GM12892 (cell line): ENCODE data around the gene DAB2IP.

Source experiments
- POLR2A ChIP-seq: IDR thresholded peaks from 2 replicates; pipeline ENCODE4 v1.6.1; 2011; ENCODE audit warnings: low read depth, low read length, control low read depth
- POLR2AphosphoS5 ChIP-seq: IDR thresholded peaks from 2 replicates; pipeline ENCODE4 v1.6.1; 2011; ENCODE audit warnings: low read depth, low read length, control low read depth

DNA sequence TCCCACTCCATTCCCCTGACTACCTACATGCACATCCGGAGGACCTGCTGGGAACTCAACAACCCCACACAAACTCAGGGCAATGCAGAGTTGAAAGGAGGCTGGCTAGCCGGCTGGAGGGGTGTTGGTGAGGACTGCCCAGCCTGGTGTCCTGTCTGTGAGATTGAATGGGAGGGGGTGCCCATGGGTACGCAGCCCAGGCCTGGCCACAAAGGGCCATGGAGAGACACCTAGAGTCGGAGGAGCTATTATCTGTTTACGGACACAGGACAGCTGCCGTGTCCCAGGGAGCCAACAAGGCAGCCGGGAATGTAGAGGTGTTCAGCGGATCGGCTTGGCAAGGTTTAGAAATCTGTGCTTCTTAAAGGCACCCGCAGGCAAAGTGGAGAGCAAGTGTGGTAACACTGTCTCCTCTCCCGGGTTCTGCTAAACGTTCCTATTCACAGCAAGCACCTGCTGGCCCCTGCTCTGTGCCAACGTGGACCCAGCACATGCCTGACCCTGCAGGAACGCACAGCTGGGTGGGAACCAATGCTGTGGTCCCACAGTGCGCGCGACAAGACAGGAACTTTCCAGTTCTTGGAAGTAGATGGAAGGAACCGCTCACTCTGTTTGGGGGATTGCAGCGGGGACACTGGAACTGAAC lies 166.7 kb downstream of the DAB2IP start:
- TF ChIP-seq POLR2AphosphoS5 (no peak), POLR2A (no peak)
